Breast epithelium (tissue), 4 donors: ENCODE measurements around the gene TOR4A. TPM values are rescaled to one million over a fixed set of nuclear protein-coding genes. Genes with fewer than 3 reads are reported as not detected.

Source experiments
- DNase-seq, 2 donors: peaks; one replicate each; pipeline ENCODE4 v3.0.0-alpha.2; 2019; ENCODE audit warnings: low spot score in 2 of 2
- H3K27ac ChIP-seq, 2 donors: fragments of 200-600 bp; sonication (generic) in 1 of 2; one replicate each; pipeline ENCODE4 v1.5.1; 2016 to 2019; ENCODE audit warnings: mild to moderate bottlenecking in 1 of 2
- H3K27me3 ChIP-seq, 2 donors: fragments of 200-600 bp; sonication (generic) in 1 of 2; one replicate each; pipeline versions ENCODE4 v1.5.1 to v1.6.0; 2017 to 2019; ENCODE audit warnings: control low read depth in 1 of 2, mild to moderate bottlenecking in 1 of 2
- H3K36me3 ChIP-seq: fragments of 200-600 bp; one replicate; pipeline ENCODE4 v1.5.1; 2019
- H3K4me1 ChIP-seq, 2 donors: fragments of 200-600 bp; sonication (generic); one replicate each; pipeline ENCODE4 v1.5.1; 2016 to 2019; ENCODE audit warnings: control low read depth in 1 of 2
- H3K4me3 ChIP-seq, 3 donors: fragments of 200-600 bp; sonication (generic); 1 replicate in 2 of 3; 2 replicates in 1 of 3; pipeline ENCODE4 v1.5.1; 2016 to 2019; ENCODE audit warnings: mild to moderate bottlenecking in 3 of 3, moderate library complexity in 2 of 3
- H3K9me3 ChIP-seq, 2 donors: fragments of 200-600 bp; sonication (generic) in 1 of 2; one replicate each; pipeline ENCODE4 v1.5.1; 2016 to 2019; ENCODE audit warnings: control low read depth in 1 of 2
- POLR2A ChIP-seq: fragments of 450-650 bp; IDR thresholded peaks from one replicate; pipeline ENCODE4 v1.6.1; 2016; ENCODE audit warnings: antibody characterized with exemption, mild to moderate bottlenecking, moderate library complexity
- POLR2AphosphoS5 ChIP-seq, 3 donors: sonication (generic); formaldehyde crosslinking; IDR thresholded peaks; one replicate each; pipeline ENCODE4 v1.6.1; 2017; ENCODE audit warnings: antibody characterized with exemption in 3 of 3
- intact Hi-C: fragments of 100-400 bp; cut with DNase I; formaldehyde crosslinking; loops from one replicate; pipeline ENCODE4 v1.15.1; 2023; ENCODE audit warnings: low total_unique reads
- total RNA-seq, 3 donors: library from RNA; depleted of rRNA; stranded (reverse); fragments of >200 nt; gene quantifications; one replicate each; pipeline ENCODE4 v1.1.0, GENCODE V29; 2016
- TF ChIP-seq, protein P1 (sequence below), 3 donors: fragments of 450-650 bp; IDR thresholded peaks; one replicate each; pipeline ENCODE4 v1.5.1; 2016 to 2017; ENCODE audit warnings: antibody characterized with exemption in 3 of 3, mild to moderate bottlenecking in 3 of 3, moderate library complexity in 3 of 3

Gene TOR4A
- total RNA-seq, 3 donors from 2014 or later, result 2.9 to 5.4 (median 3.7) TPM

- DNase-seq, result peak in 1 of 2 donors; percentile 57
- Histone ChIP-seq H3K27ac (peak overlapping the region; percentile 89 to 93), H3K9me3 (no peaks in the 10 kb centered on the region), H3K27me3 (peaks cover 0 to 2% of the 10 kb centered on the region in 2 donors), H3K4me3 (peak overlapping the region; percentile 29 to 76 (median 55)), H3K4me1 (peaks cover 26 to 35% of the 10 kb centered on the region in 2 donors), H3K36me3 (no peaks in the 10 kb centered on the region)
- TF ChIP-seq POLR2AphosphoS5 (IDR thresholded peaks at IDR 0.05) (no peak), POLR2A (no peak)
- TF ChIP-seq, protein P1, sequence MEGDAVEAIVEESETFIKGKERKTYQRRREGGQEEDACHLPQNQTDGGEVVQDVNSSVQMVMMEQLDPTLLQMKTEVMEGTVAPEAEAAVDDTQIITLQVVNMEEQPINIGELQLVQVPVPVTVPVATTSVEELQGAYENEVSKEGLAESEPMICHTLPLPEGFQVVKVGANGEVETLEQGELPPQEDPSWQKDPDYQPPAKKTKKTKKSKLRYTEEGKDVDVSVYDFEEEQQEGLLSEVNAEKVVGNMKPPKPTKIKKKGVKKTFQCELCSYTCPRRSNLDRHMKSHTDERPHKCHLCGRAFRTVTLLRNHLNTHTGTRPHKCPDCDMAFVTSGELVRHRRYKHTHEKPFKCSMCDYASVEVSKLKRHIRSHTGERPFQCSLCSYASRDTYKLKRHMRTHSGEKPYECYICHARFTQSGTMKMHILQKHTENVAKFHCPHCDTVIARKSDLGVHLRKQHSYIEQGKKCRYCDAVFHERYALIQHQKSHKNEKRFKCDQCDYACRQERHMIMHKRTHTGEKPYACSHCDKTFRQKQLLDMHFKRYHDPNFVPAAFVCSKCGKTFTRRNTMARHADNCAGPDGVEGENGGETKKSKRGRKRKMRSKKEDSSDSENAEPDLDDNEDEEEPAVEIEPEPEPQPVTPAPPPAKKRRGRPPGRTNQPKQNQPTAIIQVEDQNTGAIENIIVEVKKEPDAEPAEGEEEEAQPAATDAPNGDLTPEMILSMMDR (IDR thresholded peaks at IDR 0.05), result peak; percentile 53 to 70 (median 65)
- intact Hi-C loops, result no loop called here
These were observed 25.1 kb downstream of the TOR4A start for GRCh38 chr9:137302449-137303150.

GRCh38 chr9:137303151-137303892 is 25.8 kb downstream of the TOR4A start:
- Histone ChIP-seq H3K27me3 (peaks cover 0 to 2% of the 10 kb centered on the region in 2 donors), H3K4me3 (peak overlapping the region in 2 of 3 donors; percentile 55 to 76), H3K36me3 (no peaks in the 10 kb centered on the region), H3K27ac (peak overlapping the region; percentile 89 to 93), H3K4me1 (peaks cover 20 to 35% of the 10 kb centered on the region in 2 donors), H3K9me3 (no peaks in the 10 kb centered on the region)
- no peak for TF ChIP-seq POLR2A
- TF ChIP-seq POLR2AphosphoS5 (IDR thresholded peaks at IDR 0.05), result no peak
- TF ChIP-seq, protein P1 (IDR thresholded peaks at IDR 0.05), result no peak
- intact Hi-C loops, result no loop called here
- DNase-seq, result peak in 1 of 2 donors; percentile 64

- Histone ChIP-seq H3K27ac (peak overlapping the region; percentile 89 to 93), H3K4me3 (peak overlapping the region in 1 of 3 donors; percentile 23), H3K9me3 (no peaks in the 10 kb centered on the region), H3K36me3 (no peaks in the 10 kb centered on the region), H3K4me1 (peaks cover 17 to 35% of the 10 kb centered on the region in 2 donors), H3K27me3 (peaks cover 0 to 2% of the 10 kb centered on the region in 2 donors)
- DNase-seq, result no peak
- TF ChIP-seq, protein P1 (IDR thresholded peaks at IDR 0.05), result no peak
- TF ChIP-seq POLR2A (no peak), POLR2AphosphoS5 (IDR thresholded peaks at IDR 0.05) (no peak)
- intact Hi-C loops, result no loop called here
These were observed 26.4 kb downstream of the TOR4A start for GRCh38 chr9:137303893-137304382.

DNA sequence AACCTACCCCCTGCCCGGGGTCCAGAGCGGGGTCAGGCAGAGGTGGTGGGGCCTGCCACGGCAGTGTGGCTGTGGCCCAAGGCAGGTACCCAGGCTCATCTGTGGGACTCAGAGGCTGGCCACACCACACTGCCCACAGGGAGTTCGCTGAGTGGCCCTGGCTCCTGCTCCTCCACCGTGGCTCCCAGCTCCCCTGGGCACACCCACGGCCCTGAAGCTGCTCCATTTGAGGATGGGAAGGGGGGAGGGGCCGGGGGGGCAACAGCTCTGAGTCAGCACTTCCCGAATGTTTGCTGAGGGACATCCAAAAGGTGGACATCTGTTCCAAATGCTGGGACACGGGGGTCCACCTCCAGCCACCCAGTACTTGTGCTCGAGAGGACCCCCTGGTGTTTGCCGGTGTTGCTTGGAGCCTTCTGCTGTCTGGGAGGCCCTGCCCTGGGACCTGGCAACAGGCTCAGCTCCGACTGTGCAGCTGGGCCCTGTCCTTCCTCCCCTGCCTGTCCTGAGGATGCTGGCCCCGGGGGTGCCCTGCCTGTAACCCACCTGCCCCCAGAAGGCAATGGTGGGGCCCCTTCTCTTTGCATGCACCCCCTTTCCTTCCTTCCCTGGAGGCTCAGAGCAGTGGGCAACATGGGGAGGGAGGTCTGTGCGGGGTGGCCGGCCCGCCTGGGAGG is 27.0 kb downstream of the TOR4A start:
- H3K27ac ChIP-seq, result peak overlapping the region; percentile 89 to 93

More for the DNA sequence above, 27.0 kb downstream of the TOR4A start:
- TF ChIP-seq POLR2AphosphoS5 (IDR thresholded peaks at IDR 0.05), result no peak
- TF ChIP-seq, protein P1 (IDR thresholded peaks at IDR 0.05), result no peak
- TF ChIP-seq POLR2A, result no peak
- Histone ChIP-seq H3K4me1 (peaks cover 14 to 35% of the 10 kb centered on the region in 2 donors), H3K36me3 (no peaks in the 10 kb centered on the region), H3K9me3 (no peaks in the 10 kb centered on the region), H3K27me3 (peaks cover 0 to 2% of the 10 kb centered on the region in 2 donors), H3K4me3 (peak overlapping the region in 2 of 3 donors; percentile 38 to 56)
- intact Hi-C loops, result no loop called here
- DNase-seq, result no peak
